Transverse colon (tissue), 4 donors: ENCODE data around the gene MRPS5. TPM values are rescaled to one million over a fixed set of nuclear protein-coding genes. Genes with fewer than 3 reads are reported as not detected.
A peak's percentile ranks its signal among the peaks of the same experiment; 100 is the strongest.

Experiments
- DNase-seq: peaks from one replicate; pipeline ENCODE4 v3.0.0-alpha.2; 2019
- H3K27ac ChIP-seq, 4 donors: fragments of 200-600 bp; sonication (generic); 2 replicates each; pipeline ENCODE4 v1.5.1; 2016 to 2018; ENCODE audit warnings: inconsistent platforms in 4 of 4
- H3K27me3 ChIP-seq: fragments of 200-600 bp; sonication (generic); 2 replicates; pipeline ENCODE4 v1.5.1; 2017; ENCODE audit warnings: inconsistent platforms
- H3K36me3 ChIP-seq, 4 donors: fragments of 200-600 bp; sonication (generic); 2 replicates each; pipeline ENCODE4 v1.5.1; 2017 to 2019; ENCODE audit warnings: inconsistent platforms in 4 of 4
- H3K4me1 ChIP-seq, 4 donors: fragments of 200-600 bp; sonication (generic); 2 replicates each; pipeline ENCODE4 v1.5.1; 2017 to 2020; ENCODE audit warnings: inconsistent platforms in 4 of 4
- H3K4me3 ChIP-seq, 4 donors: fragments of 200-600 bp; sonication (generic); 1 replicate in 1 of 4; 2 replicates in 3 of 4; pipeline versions ENCODE4 v1.5.1 to v1.6.1; 2017 to 2019; ENCODE audit warnings: inconsistent platforms in 4 of 4
- H3K9me3 ChIP-seq, 2 donors: fragments of 200-600 bp; sonication (generic); 2 replicates each; pipeline ENCODE4 v1.5.1; 2017 to 2019; ENCODE audit warnings: inconsistent platforms in 2 of 2
- EP300 ChIP-seq: sonication (generic); formaldehyde crosslinking; IDR thresholded peaks from one replicate; pipeline ENCODE4 v1.6.1; 2017; ENCODE audit warnings: antibody characterized with exemption, low read depth
- POLR2A ChIP-seq: fragments of 450-650 bp; IDR thresholded peaks from one replicate; pipeline ENCODE4 v1.6.1; 2016; ENCODE audit warnings: antibody characterized with exemption, mild to moderate bottlenecking, moderate library complexity
- POLR2AphosphoS5 ChIP-seq, 3 donors: sonication (generic); formaldehyde crosslinking; IDR thresholded peaks; one replicate each; pipeline ENCODE4 v1.6.1; 2016; ENCODE audit warnings: antibody characterized with exemption in 3 of 3
- WGBS, 2 donors: methylation state at CpG; one replicate each; pipeline ENCODE4 v1.1.5; 2018; ENCODE audit warnings: low coverage in 1 of 2; 5-methylcytosine and 5-hydroxymethylcytosine counted together
- in situ Hi-C, 4 donors: fragments of 200-750 bp; cut with MboI; loops; one replicate each; pipeline versions ENCODE4 v1.15.0 to v1.15.1; 2017; ENCODE audit warnings: low sequenced_read_pairs in 3 of 4, low pct_ligation_motif_present in 1 of 4, low pct_unique_long_range_greater_than_20kb in 1 of 4
- intact Hi-C: fragments of 100-400 bp; cut with DNase I; formaldehyde crosslinking; loops from one replicate; pipeline ENCODE4 v1.15.1; 2023; ENCODE audit warnings: low total_unique reads
- total RNA-seq, 4 donors: library from RNA; depleted of rRNA; stranded (reverse); fragments of >200 nt; gene quantifications; one replicate each; pipeline ENCODE4 v1.1.0, GENCODE V29; 2016
- TF ChIP-seq, protein P1 (sequence below), 5 experiments: fragments of 200-600 bp in 3 of 5; fragments of 450-650 bp in 2 of 5; sonication (generic) in 3 of 5; IDR thresholded peaks; 1 replicate in 2 of 5; 2 replicates in 3 of 5; pipeline ENCODE4 v1.5.1; 2016 to 2017; ENCODE audit warnings: antibody characterized with exemption in 5 of 5, inconsistent platforms in 3 of 5, mild to moderate bottlenecking in 2 of 5, moderate library complexity in 1 of 5

Gene MRPS5
- total RNA-seq, 4 donors from 2014 or later, result 61.7 to 145 (median 77.2) TPM

DNA sequence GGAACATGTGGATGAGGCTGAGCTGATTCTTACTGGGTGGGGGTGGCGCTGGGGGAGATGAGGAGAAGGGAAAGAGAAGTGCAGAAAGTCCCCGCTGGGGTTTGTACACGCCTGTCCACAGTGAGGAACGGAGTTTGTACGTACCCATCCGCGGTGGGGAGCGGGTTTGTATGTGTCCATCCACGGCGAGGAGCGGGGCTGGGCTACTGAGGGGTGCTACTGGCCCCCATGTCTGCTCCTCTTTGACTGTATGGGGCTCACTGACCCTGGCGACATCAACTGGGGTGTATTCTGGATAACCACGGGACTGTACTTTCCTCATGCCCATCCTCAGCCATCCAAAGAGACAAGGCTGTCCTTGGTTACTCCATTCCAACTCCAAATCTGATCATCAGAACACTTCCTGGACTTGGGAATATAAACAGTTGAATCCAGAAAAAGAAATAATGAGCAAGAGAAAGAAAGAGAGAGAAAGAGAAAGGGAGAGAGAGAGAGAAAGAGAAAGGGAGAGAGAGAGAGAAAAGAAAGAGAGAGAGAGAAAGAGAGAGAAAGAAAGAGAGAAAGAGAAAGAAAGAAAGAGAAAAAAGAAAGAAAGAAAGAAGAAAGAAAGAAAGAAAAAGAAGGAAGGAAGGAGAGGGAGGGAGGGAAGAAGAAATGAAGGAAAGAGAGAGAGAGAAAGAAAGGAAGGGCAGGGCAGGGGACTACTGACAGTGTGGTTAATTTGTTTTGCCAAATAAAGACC, 75.1 kb downstream of the MRPS5 start:
- in situ Hi-C loops, result no loop called here
- H3K36me3 ChIP-seq, result no peaks in the 10 kb centered on the region
- TF ChIP-seq POLR2A (no peak), EP300 (no peak), POLR2AphosphoS5 (IDR thresholded peaks at IDR 0.05) (no peak)
- TF ChIP-seq, protein P1, sequence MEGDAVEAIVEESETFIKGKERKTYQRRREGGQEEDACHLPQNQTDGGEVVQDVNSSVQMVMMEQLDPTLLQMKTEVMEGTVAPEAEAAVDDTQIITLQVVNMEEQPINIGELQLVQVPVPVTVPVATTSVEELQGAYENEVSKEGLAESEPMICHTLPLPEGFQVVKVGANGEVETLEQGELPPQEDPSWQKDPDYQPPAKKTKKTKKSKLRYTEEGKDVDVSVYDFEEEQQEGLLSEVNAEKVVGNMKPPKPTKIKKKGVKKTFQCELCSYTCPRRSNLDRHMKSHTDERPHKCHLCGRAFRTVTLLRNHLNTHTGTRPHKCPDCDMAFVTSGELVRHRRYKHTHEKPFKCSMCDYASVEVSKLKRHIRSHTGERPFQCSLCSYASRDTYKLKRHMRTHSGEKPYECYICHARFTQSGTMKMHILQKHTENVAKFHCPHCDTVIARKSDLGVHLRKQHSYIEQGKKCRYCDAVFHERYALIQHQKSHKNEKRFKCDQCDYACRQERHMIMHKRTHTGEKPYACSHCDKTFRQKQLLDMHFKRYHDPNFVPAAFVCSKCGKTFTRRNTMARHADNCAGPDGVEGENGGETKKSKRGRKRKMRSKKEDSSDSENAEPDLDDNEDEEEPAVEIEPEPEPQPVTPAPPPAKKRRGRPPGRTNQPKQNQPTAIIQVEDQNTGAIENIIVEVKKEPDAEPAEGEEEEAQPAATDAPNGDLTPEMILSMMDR (IDR thresholded peaks at IDR 0.05), result no peak
- no peaks in the 10 kb centered on the region for H3K9me3 ChIP-seq
- no peak for DNase-seq
- peaks cover 0 to 6% (median 2%) of the 10 kb centered on the region in 4 donors for H3K4me1 ChIP-seq
- intact Hi-C loops, result no loop called here
- WGBS, 2 donors, result 82 to 85% methylated on average over 8 to 13 of the region's 13 CpGs
- H3K27ac ChIP-seq, result no peak overlapping the region
- no peak overlapping the region for H3K4me3 ChIP-seq
- no peaks in the 10 kb centered on the region for H3K27me3 ChIP-seq

DNA sequence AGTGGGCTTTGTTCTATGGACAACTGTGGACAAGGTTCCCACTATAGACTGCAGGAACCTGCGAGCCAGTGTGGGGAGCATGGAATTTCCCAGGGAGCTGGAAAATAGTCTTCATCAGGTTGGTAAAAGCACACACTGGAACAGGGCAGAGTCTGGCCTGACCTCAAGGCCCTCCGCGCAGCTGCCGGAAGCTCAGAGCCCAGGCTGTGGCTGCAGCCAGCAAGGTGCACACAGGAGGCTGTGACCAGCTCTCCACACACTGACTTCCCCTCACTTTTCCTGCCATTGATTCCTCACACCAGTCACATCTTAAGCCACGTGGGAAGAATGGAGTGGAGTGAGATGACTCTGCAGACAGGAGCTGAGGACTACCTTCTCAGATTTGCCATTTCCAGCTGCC, 77.0 kb downstream of the MRPS5 start:
- Histone ChIP-seq H3K4me1 (peaks cover 0 to 6% (median 2%) of the 10 kb centered on the region in 4 donors), H3K4me3 (no peak overlapping the region), H3K9me3 (no peaks in the 10 kb centered on the region), H3K36me3 (no peaks in the 10 kb centered on the region), H3K27me3 (no peaks in the 10 kb centered on the region), H3K27ac (no peak overlapping the region)
- TF ChIP-seq EP300, result no peak
- no peak for TF ChIP-seq POLR2A
- TF ChIP-seq, protein P1 (IDR thresholded peaks at IDR 0.05), result no peak
- TF ChIP-seq POLR2AphosphoS5 (IDR thresholded peaks at IDR 0.05), result no peak
- intact Hi-C loops, result no loop called here
- no peak for DNase-seq
- 82 to 83% methylated on average over 1 to 5 of the region's 5 CpGs for WGBS, 2 donors
- in situ Hi-C loops, result no loop called here

DNA sequence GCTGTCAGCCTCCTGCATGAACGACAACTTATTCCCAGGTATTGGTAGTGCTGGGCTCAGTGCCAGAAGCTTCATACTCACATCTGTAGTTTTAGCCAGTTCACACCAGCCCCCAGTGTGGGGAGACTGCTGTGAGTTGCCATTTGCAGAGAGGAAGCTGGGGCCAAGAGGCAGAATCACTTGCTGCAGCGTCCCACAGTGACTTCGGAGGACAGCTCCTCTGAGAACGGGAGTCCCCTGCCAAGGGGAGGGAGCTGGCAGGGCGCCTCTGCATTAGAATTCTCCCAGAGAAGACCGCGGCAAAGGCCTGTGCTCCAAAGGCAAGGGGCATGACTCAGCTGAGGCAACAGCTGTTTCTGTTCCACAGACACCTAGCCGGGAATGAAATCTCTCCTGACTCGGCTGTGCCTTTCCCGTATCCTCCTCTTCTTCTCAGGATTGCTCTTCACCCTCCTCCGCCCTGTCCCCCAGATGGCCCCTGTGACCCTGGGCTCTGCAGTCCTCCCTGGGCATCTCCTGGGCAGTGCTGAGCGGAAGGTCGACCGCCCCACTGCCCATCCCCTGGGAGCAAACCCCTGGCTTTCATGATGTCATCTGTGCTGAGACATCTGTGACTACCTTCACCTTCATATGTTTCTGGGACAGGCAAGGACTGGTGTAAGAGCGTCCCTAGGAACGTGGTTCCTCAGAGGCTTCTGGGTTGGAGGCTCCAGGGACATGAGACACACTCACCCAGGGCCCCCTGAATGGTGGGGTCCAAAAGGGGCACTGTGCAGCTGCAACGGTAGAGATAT, 78.1 kb downstream of the MRPS5 start:
- H3K27ac ChIP-seq, result peak overlapping the region; percentile 24 to 38 (median 36)
- TF ChIP-seq EP300 (no peak), POLR2A (no peak), POLR2AphosphoS5 (IDR thresholded peaks at IDR 0.05) (peak in 1 of 3 donors; percentile 23)
- TF ChIP-seq, protein P1 (IDR thresholded peaks at IDR 0.05), result no peak
- H3K9me3 ChIP-seq, result no peaks in the 10 kb centered on the region
- peaks cover 0 to 6% (median 2%) of the 10 kb centered on the region in 4 donors for H3K4me1 ChIP-seq
- H3K4me3 ChIP-seq, result no peak overlapping the region
- DNase-seq, result peak; percentile 53
- in situ Hi-C loops, result no loop called here
- intact Hi-C loops, result no loop called here
- no peaks in the 10 kb centered on the region for H3K27me3 ChIP-seq
- no peaks in the 10 kb centered on the region for H3K36me3 ChIP-seq
- 20 to 37% methylated on average over 5 to 17 of the region's 17 CpGs for WGBS, 2 donors

DNA sequence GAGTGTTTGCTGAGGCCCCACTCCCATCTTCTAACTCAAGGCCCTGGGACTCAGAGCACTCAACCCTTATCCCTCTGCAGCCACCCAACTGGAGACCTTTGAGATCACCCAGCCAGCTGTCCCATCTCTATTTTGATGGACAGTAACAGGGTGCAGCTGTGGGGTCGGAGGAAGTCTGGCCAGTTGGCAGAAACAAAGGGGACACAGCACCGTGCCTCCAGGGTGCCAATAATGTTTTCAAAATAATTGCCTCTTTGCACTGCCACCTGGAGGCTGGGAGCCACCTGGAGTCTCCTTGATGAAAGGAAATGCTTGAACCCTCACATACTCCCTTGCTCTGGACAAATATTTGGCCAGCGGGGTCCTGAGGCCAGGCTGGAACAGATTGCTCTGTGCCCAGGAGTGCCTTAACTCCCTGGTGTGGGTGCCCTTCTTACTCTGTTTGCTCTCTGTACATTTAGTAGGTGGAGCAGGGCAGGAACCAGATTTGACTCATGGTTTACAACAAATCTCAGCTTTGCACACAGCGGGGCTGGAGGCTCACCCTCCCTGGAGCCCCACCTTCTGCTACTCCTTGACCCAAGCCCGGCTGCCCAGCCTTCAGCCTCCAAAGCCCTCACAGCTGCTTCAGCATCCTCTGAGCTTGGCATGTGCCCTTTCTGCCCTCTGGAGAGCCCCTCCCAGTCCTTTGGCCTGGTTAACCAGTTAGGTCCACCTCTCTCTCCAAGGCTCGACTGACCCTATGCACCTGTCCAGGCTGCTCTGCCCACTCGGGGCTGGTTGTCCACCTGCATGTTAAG, 78.9 kb downstream of the MRPS5 start:
- intact Hi-C loops, result no loop called here

More for the DNA sequence above, 78.9 kb downstream of the MRPS5 start:
- Histone ChIP-seq H3K4me1 (peaks cover 0 to 6% (median 2%) of the 10 kb centered on the region in 4 donors), H3K27me3 (no peaks in the 10 kb centered on the region), H3K4me3 (no peak overlapping the region), H3K9me3 (no peaks in the 10 kb centered on the region), H3K36me3 (no peaks in the 10 kb centered on the region), H3K27ac (peak overlapping the region in 3 of 4 donors; percentile 7 to 25 (median 24))
- no peak for DNase-seq
- 20 to 37% methylated on average over 1 to 7 of the region's 7 CpGs for WGBS, 2 donors
- TF ChIP-seq, protein P1 (IDR thresholded peaks at IDR 0.05), result no peak
- TF ChIP-seq POLR2AphosphoS5 (IDR thresholded peaks at IDR 0.05) (no peak), POLR2A (no peak), EP300 (no peak)
- in situ Hi-C loops, result no loop called here
